A549 (cell line): ENCODE data around the gene P2RX3. TPM values are rescaled to one million over a fixed set of nuclear protein-coding genes. Genes with fewer than 3 reads are reported as not detected.
A peak's percentile ranks its signal among the peaks of the same experiment; 100 is the strongest.

Experiments used
- ATAC-seq, 2 experiments: fragments of 200-7000 bp in 1 of 2; fragments of >200 bp in 1 of 2; cut with Nextera tagmentation in 1 of 2; cut with Tn5 transposase in 1 of 2; 3 replicates each; pipeline versions ENCODE4 v1.8.0 to v1.9.1; 2018 to 2020; ENCODE audit warnings: mild to moderate bottlenecking in 1 of 2, moderate library complexity in 1 of 2
- CTCF ChIA-PET: fragments of 300-600 bp; sonication (Branson Sonifier 250); formaldehyde crosslinking; extraction: SDS; loops from one replicate; lab custom pipeline; 2021; ENCODE audit warnings: antibody characterized with exemption, inconsistent platforms; lab: Yijun Ruan, JAX
- POLR2A ChIA-PET: fragments of 350-600 bp; formaldehyde crosslinking; extraction: SDS; loops from one replicate; lab custom pipeline; 2021; ENCODE audit warnings: antibody characterized with exemption, inconsistent platforms; lab: Yijun Ruan, JAX
- DNase-seq, 2 experiments: peaks; one replicate each; pipeline versions ENCODE4 v3.0.0 to v3.0.0-alpha.2; 2011 to 2016; ENCODE audit warnings: low read depth in 1 of 2, low spot score in 1 of 2
- FAIRE-seq: peaks from 2 replicates; lab custom pipeline; 2011; peaks lifted over from hg19 to GRCh38; lab: Jason Lieb, UNC
- H3K27ac ChIP-seq, 2 experiments: fragments of >200 bp; sonication (Bioruptor Twin); formaldehyde crosslinking; 3 replicates each; pipeline ENCODE4 v1.5.1; 2016 to 2017
- H3K4me1 ChIP-seq: fragments of >200 bp; sonication (Bioruptor Twin); formaldehyde crosslinking; 3 replicates; pipeline ENCODE4 v1.6.1; 2016
- H3K4me2 ChIP-seq: fragments of >200 bp; sonication (Bioruptor Twin); formaldehyde crosslinking; 3 replicates; pipeline ENCODE4 v1.6.1; 2016
- H3K4me3 ChIP-seq: fragments of >200 bp; sonication (Bioruptor Twin); formaldehyde crosslinking; 3 replicates; pipeline ENCODE4 v1.5.1; 2016
- H3K9me3 ChIP-seq: fragments of >200 bp; sonication (Bioruptor Twin); formaldehyde crosslinking; 3 replicates; pipeline ENCODE4 v1.6.1; 2016
- CEBPB ChIP-seq, 2 experiments: fragments of >200 bp in 1 of 2; sonication (Bioruptor Twin) in 1 of 2; formaldehyde crosslinking in 1 of 2; IDR thresholded peaks; 2 replicates each; pipeline ENCODE4 v1.6.1; 2012 to 2016
- CHD2 ChIP-seq: fragments of 150-350 bp; IDR thresholded peaks from 2 replicates; pipeline ENCODE4 v1.6.1; 2014; ENCODE audit warnings: low read length; ENCODE audit not compliant: partially characterized antibody
- CHD4 ChIP-seq: fragments of 200-600 bp; sonication (generic); IDR thresholded peaks from 2 replicates; pipeline ENCODE4 v1.6.1; 2016; ENCODE audit warnings: antibody characterized with exemption, mild to moderate bottlenecking, borderline replicate concordance
- EHF ChIP-seq: fragments of 250-450 bp; sonication (Bioruptor Pico); IDR thresholded peaks from 2 replicates; pipeline ENCODE4 v1.5.0; 2020; ENCODE audit warnings: mild to moderate bottlenecking
- EHMT2 ChIP-seq: fragments of 200-600 bp; sonication (generic); IDR thresholded peaks from 2 replicates; pipeline ENCODE4 v1.6.1; 2016; ENCODE audit warnings: antibody characterized with exemption, low read depth, mild to moderate bottlenecking, moderate library complexity
- ESRRA ChIP-seq: fragments of 150-350 bp; IDR thresholded peaks from 2 replicates; pipeline ENCODE4 v1.6.1; 2014; ENCODE audit warnings: mild to moderate bottlenecking, low read length, borderline replicate concordance
- FOSB ChIP-seq: fragments of 250-450 bp; sonication (Bioruptor Pico); IDR thresholded peaks from 2 replicates; pipeline ENCODE4 v1.5.0; 2020; ENCODE audit warnings: mild to moderate bottlenecking, moderate library complexity
- GATA3 ChIP-seq: IDR thresholded peaks from 2 replicates; pipeline ENCODE4 v1.6.1; 2012; ENCODE audit warnings: borderline replicate concordance
- HDAC2 ChIP-seq: fragments of 200-600 bp; sonication (generic); IDR thresholded peaks from 2 replicates; pipeline ENCODE4 v1.6.1; 2016
- HEYL ChIP-seq: fragments of 250-450 bp; sonication (Bioruptor Pico); IDR thresholded peaks from 2 replicates; pipeline ENCODE4 v1.8.0; 2021; ENCODE audit warnings: mild to moderate bottlenecking, moderate library complexity
- HOXB5 ChIP-seq: fragments of 250-450 bp; sonication (Bioruptor Pico); IDR thresholded peaks from 2 replicates; pipeline ENCODE4 v1.5.0; 2020; ENCODE audit warnings: mild to moderate bottlenecking, moderate library complexity
- JUN ChIP-seq, 2 experiments: fragments of >200 bp; sonication (Bioruptor Twin); formaldehyde crosslinking; IDR thresholded peaks; 2 replicates in 1 of 2; 3 replicates in 1 of 2; pipeline ENCODE4 v1.6.1; 2016 to 2017
- JUNB ChIP-seq: fragments of >200 bp; sonication (Bioruptor Twin); formaldehyde crosslinking; IDR thresholded peaks from 2 replicates; pipeline ENCODE4 v1.6.1; 2016
- KDM1A ChIP-seq: fragments of 200-600 bp; sonication (generic); IDR thresholded peaks from 2 replicates; pipeline ENCODE4 v1.6.1; 2016; ENCODE audit warnings: low read depth, mild to moderate bottlenecking
- MYC ChIP-seq: IDR thresholded peaks from 2 replicates; pipeline ENCODE4 v1.6.1; 2012; ENCODE audit warnings: mild to moderate bottlenecking, inconsistent platforms, low read length, improper control_type of control experiment, borderline replicate concordance
- NPAS2 ChIP-seq: fragments of 250-450 bp; sonication (Bioruptor Pico); IDR thresholded peaks from 2 replicates; pipeline ENCODE4 v1.8.0; 2022; ENCODE audit warnings: mild to moderate bottlenecking, moderate library complexity, borderline replicate concordance
- POLR2A ChIP-seq: IDR thresholded peaks from 2 replicates; pipeline ENCODE4 v1.6.1; 2012; ENCODE audit warnings: mild to moderate bottlenecking, low read length
- POLR2AphosphoS2 ChIP-seq: conservative IDR thresholded peaks from 2 replicates; pipeline ENCODE4 v1.6.1; 2012; ENCODE audit warnings: low read length, improper control_type of control experiment, inconsistent platforms
- RAD21 ChIP-seq, 2 experiments: fragments of >200 bp in 1 of 2; sonication (Bioruptor Twin) in 1 of 2; formaldehyde crosslinking in 1 of 2; IDR thresholded peaks in 1 of 2; conservative IDR thresholded peaks in 1 of 2; 2 replicates in 1 of 2; 3 replicates in 1 of 2; pipeline ENCODE4 v1.6.1; 2012 to 2018; ENCODE audit warnings: inconsistent platforms in 1 of 2
- RFX5 ChIP-seq: fragments of 450-650 bp; IDR thresholded peaks from 2 replicates; pipeline ENCODE4 v1.7.1; 2014; ENCODE audit warnings: antibody characterized with exemption, mild to moderate bottlenecking, moderate library complexity
- ZFP36 ChIP-seq: fragments of 450-650 bp; IDR thresholded peaks from 2 replicates; pipeline ENCODE4 v1.6.1; 2014; ENCODE audit warnings: borderline replicate concordance; ENCODE audit not compliant: partially characterized antibody
- ZNF302 ChIP-seq: fragments of 250-450 bp; sonication (Bioruptor Pico); IDR thresholded peaks from 2 replicates; pipeline ENCODE4 v1.9.0; 2021; ENCODE audit warnings: inconsistent platforms, mild to moderate bottlenecking, moderate library complexity
- ZSCAN20 ChIP-seq: fragments of 250-450 bp; sonication (Bioruptor Pico); IDR thresholded peaks from 2 replicates; pipeline ENCODE4 v1.8.0; 2022; ENCODE audit warnings: mild to moderate bottlenecking, moderate library complexity
- WGBS: methylation state at CpG from one replicate; pipeline ENCODE4 v1.1.6; 2017; ENCODE audit errors: missing lambda C conversion rate; 5-methylcytosine and 5-hydroxymethylcytosine counted together
- polyA plus RNA-seq, 4 experiments: library from polyadenylated mRNA; depleted of rRNA in 3 of 4; stranded (reverse); fragments of >200 nt; fragmentation: RNase III in 1 of 4; extraction: RNeasy Plus Mini Kit Qiagen cat#74134 plus additional on column Dnase treatment in 1 of 4; gene quantifications; 2 replicates in 3 of 4; 3 replicates in 1 of 4; pipeline ENCODE4 v1.2.3, GENCODE V29; 2011 to 2017
- TF ChIP-seq, protein P1 (sequence below): fragments of 150-350 bp; IDR thresholded peaks from 2 replicates; pipeline ENCODE4 v1.6.1; 2014; ENCODE audit warnings: low read depth, mild to moderate bottlenecking, low read length
- TF ChIP-seq, protein P2 (sequence below): IDR thresholded peaks from 2 replicates; pipeline ENCODE4 v1.6.1; 2012
- TF ChIP-seq, protein P3 (sequence below): IDR thresholded peaks from 2 replicates; pipeline ENCODE4 v1.6.1; 2012
- TF ChIP-seq, protein P4 (sequence below): fragments of >200 bp; sonication (Bioruptor Twin); formaldehyde crosslinking; IDR thresholded peaks from 3 replicates; pipeline ENCODE4 v1.5.1; 2016
- TF ChIP-seq, protein P5 (sequence below): fragments of >200 bp; sonication (Bioruptor Twin); formaldehyde crosslinking; IDR thresholded peaks from 3 replicates; pipeline ENCODE4 v1.6.1; 2016

P2RX3 gene
- polyA plus RNA-seq, 2 of the 4 experiments (the other 2 are of a cell fraction): 0.05 to 0.37 TPM

DNA sequence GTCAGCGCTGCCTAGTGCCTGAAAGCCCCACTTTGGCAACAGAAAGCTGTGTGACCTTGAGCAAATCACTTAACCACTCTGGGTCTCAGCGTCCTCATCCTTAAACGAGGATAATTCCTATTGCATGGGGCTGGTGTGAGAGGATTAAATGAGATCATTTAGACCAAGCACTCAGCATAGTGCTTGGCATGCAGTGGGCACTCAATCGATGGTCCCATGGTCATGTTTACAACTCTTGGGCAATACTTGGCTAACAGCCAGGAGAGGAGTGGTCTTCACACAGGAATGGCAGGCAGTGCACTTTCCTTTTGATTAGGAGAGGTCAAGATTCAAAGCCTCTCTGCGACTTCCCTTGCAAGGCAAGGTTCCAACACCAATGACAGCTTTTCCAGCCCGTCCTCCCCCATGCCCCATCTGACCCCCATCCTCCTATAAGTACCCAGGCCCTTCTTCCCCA is 27.5 kb upstream of the P2RX3 start:
- ATAC-seq (no peak), FAIRE-seq (no peak), DNase-seq (no peak)
- CTCF ChIA-PET: interaction anchor here (0.5 to 3.0 kb wide), 7 partner anchors 11 to 497 kb away, joined by 3 to 16 read pairs (median 4); no protein-coding TSS in a partner anchor
- TF ChIP-seq KDM1A (peak; percentile 78; the same call in 1 of the 2 replicates), HEYL (CRISPR knock-in tag) (no peak), NPAS2 (CRISPR knock-in tag) (no peak), MYC (no peak), CEBPB (IDR thresholded peaks at IDR 0.05) (peak; percentile 56 to 87), ZFP36 (peak; percentile 56)
- TF ChIP-seq, protein P1, sequence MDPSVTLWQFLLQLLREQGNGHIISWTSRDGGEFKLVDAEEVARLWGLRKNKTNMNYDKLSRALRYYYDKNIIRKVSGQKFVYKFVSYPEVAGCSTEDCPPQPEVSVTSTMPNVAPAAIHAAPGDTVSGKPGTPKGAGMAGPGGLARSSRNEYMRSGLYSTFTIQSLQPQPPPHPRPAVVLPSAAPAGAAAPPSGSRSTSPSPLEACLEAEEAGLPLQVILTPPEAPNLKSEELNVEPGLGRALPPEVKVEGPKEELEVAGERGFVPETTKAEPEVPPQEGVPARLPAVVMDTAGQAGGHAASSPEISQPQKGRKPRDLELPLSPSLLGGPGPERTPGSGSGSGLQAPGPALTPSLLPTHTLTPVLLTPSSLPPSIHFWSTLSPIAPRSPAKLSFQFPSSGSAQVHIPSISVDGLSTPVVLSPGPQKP: 0 out of 2 replicates have a peak, but pooled peaks have one; percentile 22
- TF ChIP-seq, protein P2, sequence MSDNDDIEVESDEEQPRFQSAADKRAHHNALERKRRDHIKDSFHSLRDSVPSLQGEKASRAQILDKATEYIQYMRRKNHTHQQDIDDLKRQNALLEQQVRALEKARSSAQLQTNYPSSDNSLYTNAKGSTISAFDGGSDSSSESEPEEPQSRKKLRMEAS: 0 out of 2 replicates have a peak, but pooled peaks have one; percentile 5
- TF ChIP-seq, protein P3, sequence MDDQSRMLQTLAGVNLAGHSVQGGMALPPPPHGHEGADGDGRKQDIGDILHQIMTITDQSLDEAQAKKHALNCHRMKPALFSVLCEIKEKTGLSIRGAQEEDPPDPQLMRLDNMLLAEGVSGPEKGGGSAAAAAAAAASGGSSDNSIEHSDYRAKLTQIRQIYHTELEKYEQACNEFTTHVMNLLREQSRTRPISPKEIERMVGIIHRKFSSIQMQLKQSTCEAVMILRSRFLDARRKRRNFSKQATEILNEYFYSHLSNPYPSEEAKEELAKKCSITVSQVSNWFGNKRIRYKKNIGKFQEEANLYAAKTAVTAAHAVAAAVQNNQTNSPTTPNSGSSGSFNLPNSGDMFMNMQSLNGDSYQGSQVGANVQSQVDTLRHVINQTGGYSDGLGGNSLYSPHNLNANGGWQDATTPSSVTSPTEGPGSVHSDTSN: 0 out of 2 replicates have a peak, but pooled peaks have one; percentile 35
- POLR2A ChIA-PET: interaction anchor here (1.1 to 4.2 kb wide), 2 partner anchors 11 to 20 kb away, joined by 4 to 42 read pairs; no protein-coding TSS in a partner anchor
- 41% methylated on average over 6 of the region's 6 CpGs for WGBS
- H3K4me2 ChIP-seq: peak overlapping the region; percentile 85
- H3K4me1 ChIP-seq: peaks cover 48% of the 10 kb centered on the region
- peak overlapping the region; percentile 39 for H3K4me3 ChIP-seq
- no peaks in the 10 kb centered on the region for H3K9me3 ChIP-seq
- peak overlapping the region; percentile 70 to 93 for H3K27ac ChIP-seq

DNA sequence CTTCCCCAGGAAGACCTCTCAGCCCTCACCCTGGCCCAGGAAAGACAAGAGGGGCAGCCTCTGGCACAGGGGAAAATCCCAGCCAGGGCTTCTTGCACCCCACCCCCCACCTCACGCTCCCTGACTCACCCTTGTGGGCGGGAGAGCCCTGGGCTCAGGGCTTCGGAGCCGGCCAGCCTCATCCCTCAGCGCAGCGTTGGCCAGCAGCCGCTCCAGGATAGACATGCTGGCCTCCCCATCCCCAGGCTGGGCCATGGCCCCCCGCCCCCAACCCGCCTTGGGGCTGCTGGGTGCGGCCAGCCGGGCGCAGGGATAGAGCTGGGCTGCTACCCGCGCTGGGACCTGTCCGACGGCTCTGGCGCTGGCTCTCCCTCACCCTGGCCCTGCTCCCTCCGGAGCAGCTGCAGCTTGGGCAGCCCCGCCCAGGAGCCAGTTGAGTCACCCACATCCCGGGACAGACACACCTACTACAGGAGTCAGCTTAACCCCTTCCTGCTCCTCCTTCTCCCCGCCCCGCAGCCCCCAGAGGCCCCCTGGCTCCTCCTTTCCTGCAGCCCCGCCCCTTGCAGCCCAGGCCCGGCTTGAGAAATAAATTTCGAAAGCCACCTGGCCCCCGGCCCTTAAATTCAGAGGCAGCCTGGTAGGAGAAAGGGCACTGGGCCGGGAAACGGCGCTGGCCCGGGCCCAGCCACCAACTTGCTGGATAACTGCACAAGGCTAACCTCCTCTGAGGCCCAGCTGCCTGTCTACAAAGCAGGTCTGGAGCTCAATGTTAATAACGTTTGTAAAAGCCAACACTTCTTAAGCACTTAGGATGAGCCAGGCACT is 26.8 kb upstream of the P2RX3 start:
- Histone ChIP-seq H3K9me3 (no peaks in the 10 kb centered on the region), H3K4me3 (peak overlapping the region; percentile 39), H3K4me1 (peaks cover 48% of the 10 kb centered on the region), H3K4me2 (peak overlapping the region; percentile 85), H3K27ac (peak overlapping the region; percentile 70 to 93)
- CTCF ChIA-PET: interaction anchor here (0.5 to 3.0 kb wide), 11 partner anchors 11 to 497 kb away, joined by 3 to 16 read pairs (median 4); partner anchors contain the start of genes SSRP1 and TNKS1BP1
- FAIRE-seq (no peak), ATAC-seq (peak; percentile 90 to 98), DNase-seq (peak; percentile 92 to 98)
- POLR2A ChIA-PET: interaction anchor here (0.9 to 4.2 kb wide), 5 partner anchors 10 to 24 kb away, joined by 3 to 42 read pairs (median 9); partner anchors contain the start of genes SSRP1 and TNKS1BP1
- WGBS: 0% methylated on average over 11 of the region's 31 CpGs
- TF ChIP-seq ZNF302 (CRISPR knock-in tag): no peak
- no peak for TF ChIP-seq FOSB
- TF ChIP-seq RAD21 (conservative IDR thresholded peaks at IDR 0.05 in 1 of 2, IDR thresholded peaks at IDR 0.05 in 1 of 2): 0 out of 5 replicates have a peak, but pooled peaks of 1 of the 2 experiments have one; percentile 16
- TF ChIP-seq HDAC2: no peak
- peak; percentile 32; the same call in 1 of the 2 replicates for TF ChIP-seq POLR2A
- TF ChIP-seq POLR2AphosphoS2: 0 out of 2 replicates have a peak, but pooled peaks have one; percentile 49
- no peak for TF ChIP-seq ZFP36
- TF ChIP-seq ESRRA: no peak
- TF ChIP-seq, protein P4, sequence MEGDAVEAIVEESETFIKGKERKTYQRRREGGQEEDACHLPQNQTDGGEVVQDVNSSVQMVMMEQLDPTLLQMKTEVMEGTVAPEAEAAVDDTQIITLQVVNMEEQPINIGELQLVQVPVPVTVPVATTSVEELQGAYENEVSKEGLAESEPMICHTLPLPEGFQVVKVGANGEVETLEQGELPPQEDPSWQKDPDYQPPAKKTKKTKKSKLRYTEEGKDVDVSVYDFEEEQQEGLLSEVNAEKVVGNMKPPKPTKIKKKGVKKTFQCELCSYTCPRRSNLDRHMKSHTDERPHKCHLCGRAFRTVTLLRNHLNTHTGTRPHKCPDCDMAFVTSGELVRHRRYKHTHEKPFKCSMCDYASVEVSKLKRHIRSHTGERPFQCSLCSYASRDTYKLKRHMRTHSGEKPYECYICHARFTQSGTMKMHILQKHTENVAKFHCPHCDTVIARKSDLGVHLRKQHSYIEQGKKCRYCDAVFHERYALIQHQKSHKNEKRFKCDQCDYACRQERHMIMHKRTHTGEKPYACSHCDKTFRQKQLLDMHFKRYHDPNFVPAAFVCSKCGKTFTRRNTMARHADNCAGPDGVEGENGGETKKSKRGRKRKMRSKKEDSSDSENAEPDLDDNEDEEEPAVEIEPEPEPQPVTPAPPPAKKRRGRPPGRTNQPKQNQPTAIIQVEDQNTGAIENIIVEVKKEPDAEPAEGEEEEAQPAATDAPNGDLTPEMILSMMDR: no peak
- peak; percentile 37; the same call in 1 of the 2 replicates for TF ChIP-seq JUNB
- no peak for TF ChIP-seq HOXB5 (CRISPR knock-in tag)
- TF ChIP-seq JUN (IDR thresholded peaks at IDR 0.05): peak; percentile 46 to 86; a peak in 3 of 5 replicates
- TF ChIP-seq, protein P5, sequence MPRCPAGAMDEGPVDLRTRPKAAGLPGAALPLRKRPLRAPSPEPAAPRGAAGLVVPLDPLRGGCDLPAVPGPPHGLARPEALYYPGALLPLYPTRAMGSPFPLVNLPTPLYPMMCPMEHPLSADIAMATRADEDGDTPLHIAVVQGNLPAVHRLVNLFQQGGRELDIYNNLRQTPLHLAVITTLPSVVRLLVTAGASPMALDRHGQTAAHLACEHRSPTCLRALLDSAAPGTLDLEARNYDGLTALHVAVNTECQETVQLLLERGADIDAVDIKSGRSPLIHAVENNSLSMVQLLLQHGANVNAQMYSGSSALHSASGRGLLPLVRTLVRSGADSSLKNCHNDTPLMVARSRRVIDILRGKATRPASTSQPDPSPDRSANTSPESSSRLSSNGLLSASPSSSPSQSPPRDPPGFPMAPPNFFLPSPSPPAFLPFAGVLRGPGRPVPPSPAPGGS: 0 out of 3 replicates have a peak, but pooled peaks have one; percentile 54
- TF ChIP-seq CHD4: no peak
- TF ChIP-seq EHF (CRISPR knock-in tag): no peak
- no peak for TF ChIP-seq EHMT2
- no peak for TF ChIP-seq CEBPB (IDR thresholded peaks at IDR 0.05)
- TF ChIP-seq ZSCAN20: no peak
- TF ChIP-seq GATA3: peak; percentile 44; the same call in 1 of the 2 replicates
- TF ChIP-seq, protein P3: no peak; the same call in 1 of the 2 replicates
- TF ChIP-seq RFX5: no peak
- no peak for TF ChIP-seq CHD2
